OCI-LY1 (cell line): ENCODE measurements around the gene CPNE1.

Source experiments
- H2AFZ ChIP-seq: fragments of 200-600 bp; sonication (generic), shearing (Covaris generic); 2 replicates; pipeline ENCODE4 v1.6.0; 2014; ENCODE audit warnings: antibody characterized with exemption, mild to moderate bottlenecking, low read length
- H3F3A ChIP-seq: fragments of 200-600 bp; sonication (generic), shearing (Covaris generic); 2 replicates; pipeline ENCODE4 v1.6.0; 2014; ENCODE audit warnings: mild to moderate bottlenecking, antibody characterized with exemption, low read length, moderate library complexity; ENCODE audit not compliant: insufficient read depth
- H3K27ac ChIP-seq: fragments of 200-600 bp; sonication (generic); 2 replicates; pipeline ENCODE4 v1.5.1; 2014; ENCODE audit warnings: low read length, mixed run types, mild to moderate bottlenecking, low read depth; ENCODE audit not compliant: poor library complexity, severe bottlenecking
- H3K27me3 ChIP-seq: fragments of 200-600 bp; sonication (generic); 2 replicates; pipeline ENCODE4 v1.6.0; 2014; ENCODE audit warnings: antibody characterized with exemption, mild to moderate bottlenecking, low read length, moderate library complexity; ENCODE audit not compliant: insufficient read depth
- H3K36me3 ChIP-seq: fragments of 200-600 bp; sonication (generic); 2 replicates; pipeline ENCODE4 v1.6.1; 2014; ENCODE audit warnings: mild to moderate bottlenecking, antibody characterized with exemption, low read length, moderate library complexity, mixed read lengths; ENCODE audit not compliant: insufficient read depth
- H3K4me1 ChIP-seq: fragments of 200-600 bp; sonication (generic); 2 replicates; pipeline ENCODE4 v1.5.1; 2014; ENCODE audit warnings: mild to moderate bottlenecking, low read length, moderate library complexity; ENCODE audit not compliant: insufficient read depth, severe bottlenecking
- H3K4me2 ChIP-seq: fragments of 200-600 bp; sonication (generic), shearing (Covaris generic); 2 replicates; pipeline ENCODE4 v1.6.1; 2014; ENCODE audit warnings: low read length
- H3K4me3 ChIP-seq: fragments of 200-600 bp; sonication (generic); 2 replicates; pipeline ENCODE4 v1.5.1; 2014; ENCODE audit warnings: low read length, low read depth, mild to moderate bottlenecking, mixed read lengths; ENCODE audit not compliant: poor library complexity, severe bottlenecking
- H3K79me2 ChIP-seq: fragments of 200-600 bp; shearing (Covaris generic); 2 replicates; pipeline ENCODE4 v1.6.1; 2016; ENCODE audit warnings: mixed run types, low read length, mixed read lengths; ENCODE audit not compliant: insufficient read depth
- H3K9ac ChIP-seq: fragments of 200-600 bp; sonication (generic), shearing (Covaris generic); 2 replicates; pipeline ENCODE4 v1.6.1; 2014; ENCODE audit warnings: mild to moderate bottlenecking, low read length, mixed read lengths
- H3K9me2 ChIP-seq: fragments of 200-600 bp; sonication (generic), shearing (Covaris generic); 2 replicates; pipeline ENCODE4 v1.6.1; 2014; ENCODE audit warnings: low read depth, mild to moderate bottlenecking, low read length, mixed read lengths
- H3K9me3 ChIP-seq: fragments of 200-600 bp; shearing (Covaris generic); 2 replicates; pipeline ENCODE4 v1.6.1; 2014; ENCODE audit warnings: low read length, mixed read lengths
- H4K20me1 ChIP-seq: fragments of 200-600 bp; sonication (generic), shearing (Covaris generic); 2 replicates; pipeline ENCODE4 v1.6.0; 2016; ENCODE audit warnings: mild to moderate bottlenecking, low read length; ENCODE audit not compliant: insufficient read depth
- CTCF ChIP-seq: fragments of 200-600 bp; sonication (generic), shearing (Covaris generic); IDR thresholded peaks from 2 replicates; pipeline ENCODE4 v1.5.1; 2017; ENCODE audit warnings: mild to moderate bottlenecking, antibody characterized with exemption, low read length, moderate library complexity, mixed read lengths
- EZH2 ChIP-seq: fragments of 200-600 bp; sonication (generic), shearing (Covaris generic); IDR thresholded peaks from 2 replicates; pipeline ENCODE4 v1.8.0; 2017; ENCODE audit warnings: borderline replicate concordance, mixed run types, mild to moderate bottlenecking, antibody characterized with exemption, low read length, moderate library complexity, mixed read lengths

CPNE1 gene

GRCh38 chr20:35618263-35619131 lies 46.2 kb downstream of the CPNE1 start:
- Histone ChIP-seq H3F3A (no peaks in the 10 kb centered on the region), H3K9ac (peak overlapping the region; percentile 82), H3K4me2 (peak overlapping the region; percentile 99), H3K27ac (peak overlapping the region; percentile 88), H3K4me1 (peaks cover 39% of the 10 kb centered on the region), H2AFZ (no peak overlapping the region), H3K4me3 (peak overlapping the region; percentile 82), H3K36me3 (no peaks in the 10 kb centered on the region; the same call in 1 of the 2 replicates), H4K20me1 (no peaks in the 10 kb centered on the region), H3K79me2 (no peaks in the 10 kb centered on the region), H3K9me3 (no peaks in the 10 kb centered on the region), H3K9me2 (no peaks in the 10 kb centered on the region), H3K27me3 (no peaks in the 10 kb centered on the region)
- no peak for TF ChIP-seq CTCF
- no peak for TF ChIP-seq EZH2

- Histone ChIP-seq H3F3A (no peaks in the 10 kb centered on the region), H3K4me3 (peak overlapping the region; percentile 82), H3K79me2 (no peaks in the 10 kb centered on the region), H3K9me2 (no peaks in the 10 kb centered on the region), H3K9me3 (no peaks in the 10 kb centered on the region), H3K27me3 (no peaks in the 10 kb centered on the region), H3K36me3 (no peaks in the 10 kb centered on the region; the same call in 1 of the 2 replicates), H4K20me1 (no peaks in the 10 kb centered on the region), H3K9ac (peak overlapping the region; percentile 82), H3K27ac (peak overlapping the region; percentile 88), H2AFZ (no peak overlapping the region), H3K4me2 (peak overlapping the region; percentile 99), H3K4me1 (peaks cover 39% of the 10 kb centered on the region)
- TF ChIP-seq CTCF (peak; percentile 27; the same call in 1 of the 2 replicates), EZH2 (no peak)
Measured at GRCh38 chr20:35617397-35618262, 47.1 kb downstream of the CPNE1 start.

DNA sequence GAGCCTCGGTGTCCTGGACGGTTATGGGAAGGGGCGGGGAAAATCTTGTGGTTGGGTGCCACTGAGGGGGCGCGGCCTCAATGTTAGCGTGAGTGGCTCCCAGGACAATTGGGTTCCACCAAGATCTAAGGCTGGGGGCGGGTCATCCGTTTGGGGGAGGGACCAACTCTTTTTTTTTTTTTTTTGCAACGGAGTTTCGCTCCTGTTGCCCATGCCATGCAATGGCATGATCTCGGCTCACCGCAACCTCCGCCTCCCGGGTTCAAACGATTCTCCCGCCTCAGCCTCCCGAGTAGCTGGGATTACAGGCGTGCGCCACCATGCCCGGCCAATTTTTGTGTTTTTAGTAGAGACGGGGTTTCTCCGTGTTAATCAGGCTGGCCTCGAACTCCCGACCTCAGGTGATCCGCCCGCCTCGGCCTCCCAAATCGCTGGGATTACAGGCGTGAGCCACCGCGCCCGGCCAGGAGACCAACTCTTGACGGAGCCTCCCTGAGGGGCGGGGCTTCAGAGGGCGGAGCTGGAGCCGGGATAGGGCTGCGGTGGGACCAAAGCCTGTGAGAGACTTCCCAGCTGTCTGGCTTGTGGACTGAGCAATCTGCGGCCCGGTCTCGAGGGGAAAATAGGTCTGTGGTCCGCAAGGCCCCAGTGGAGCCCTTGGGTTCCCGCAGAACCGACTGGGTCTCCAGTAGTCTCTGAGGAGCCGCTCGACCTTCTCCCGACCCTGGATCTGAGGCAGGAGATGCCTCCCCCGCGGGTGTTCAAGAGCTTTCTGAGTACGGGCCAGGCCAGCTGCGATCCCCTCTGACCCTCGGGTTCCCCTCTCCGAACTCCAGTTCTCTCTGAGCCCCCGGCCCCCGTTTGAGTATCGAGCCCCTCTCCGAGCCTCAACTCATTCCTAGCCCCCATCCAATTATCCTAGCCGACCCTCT lies 48.0 kb downstream of the CPNE1 start:
- Histone ChIP-seq H3K79me2 (no peaks in the 10 kb centered on the region), H3K36me3 (no peaks in the 10 kb centered on the region; the same call in 1 of the 2 replicates), H3K27me3 (no peaks in the 10 kb centered on the region), H2AFZ (no peak overlapping the region), H3K4me3 (peak overlapping the region; percentile 82), H3K9me3 (no peaks in the 10 kb centered on the region), H3K9ac (peak overlapping the region; percentile 82), H4K20me1 (no peaks in the 10 kb centered on the region), H3K4me2 (peak overlapping the region; percentile 99), H3K9me2 (no peaks in the 10 kb centered on the region), H3F3A (0 out of 2 replicates have a peak, but pooled peaks cover 4% of the 10 kb centered on the region), H3K4me1 (peaks cover 48% of the 10 kb centered on the region), H3K27ac (peak overlapping the region; percentile 88)
- TF ChIP-seq CTCF (no peak), EZH2 (no peak)
